Suprapubic skin (tissue), 4 donors: ENCODE measurements around the gene PNPT1. TPM values are rescaled to one million over a fixed set of nuclear protein-coding genes. Genes with fewer than 3 reads are reported as not detected.
"Not testable (repeated sequence)": the region's sequence is repeated elsewhere in the genome, so short reads cannot be mapped to it uniquely, and the experiment has no call there.

ENCODE experiments used
- DNase-seq, 2 donors: peaks; one replicate each; pipeline ENCODE4 v3.0.0-alpha.2; 2019; ENCODE audit warnings: low spot score in 2 of 2
- H3K27ac ChIP-seq: fragments of 200-600 bp; sonication (generic); one replicate; pipeline ENCODE4 v1.5.1; 2019
- H3K27me3 ChIP-seq: fragments of 200-600 bp; sonication (generic); one replicate; pipeline ENCODE4 v1.5.1; 2019
- H3K36me3 ChIP-seq: fragments of 200-600 bp; sonication (generic); one replicate; pipeline ENCODE4 v1.5.1; 2019
- H3K4me1 ChIP-seq: fragments of 200-600 bp; sonication (generic); one replicate; pipeline ENCODE4 v1.5.1; 2019
- H3K4me3 ChIP-seq: fragments of 200-600 bp; sonication (generic); one replicate; pipeline ENCODE4 v1.5.1; 2019; ENCODE audit warnings: mild to moderate bottlenecking
- H3K9me3 ChIP-seq: fragments of 200-600 bp; sonication (generic); one replicate; pipeline ENCODE4 v1.5.1; 2019
- EP300 ChIP-seq: sonication (generic); formaldehyde crosslinking; IDR thresholded peaks from one replicate; pipeline ENCODE4 v1.6.1; 2017; ENCODE audit warnings: antibody characterized with exemption
- POLR2A ChIP-seq, 2 donors: fragments of 450-650 bp; IDR thresholded peaks; one replicate each; pipeline ENCODE4 v1.6.1; 2017; ENCODE audit warnings: antibody characterized with exemption in 2 of 2, mild to moderate bottlenecking in 2 of 2, moderate library complexity in 2 of 2
- POLR2AphosphoS5 ChIP-seq, 3 donors: sonication (generic); formaldehyde crosslinking; IDR thresholded peaks; one replicate each; pipeline ENCODE4 v1.6.1; 2017; ENCODE audit warnings: antibody characterized with exemption in 3 of 3
- WGBS: methylation state at CpG from one replicate; pipeline ENCODE4 v1.1.5; 2018; 5-methylcytosine and 5-hydroxymethylcytosine counted together
- total RNA-seq, 4 donors: library from RNA; depleted of rRNA; stranded (reverse); fragments of >200 nt; gene quantifications; one replicate each; pipeline ENCODE4 v1.1.0, GENCODE V29; 2016
- TF ChIP-seq, protein P1 (sequence below), 2 donors: fragments of 200-600 bp in 1 of 2; fragments of 450-650 bp in 1 of 2; sonication (generic) in 1 of 2; IDR thresholded peaks; one replicate each; pipeline ENCODE4 v1.5.1; 2016 to 2019; ENCODE audit warnings: antibody characterized with exemption in 2 of 2, mild to moderate bottlenecking in 1 of 2, moderate library complexity in 1 of 2

PNPT1 gene
- total RNA-seq, 4 donors from 2014 or later, result 8.4 to 12.4 (median 10.9) TPM

DNA sequence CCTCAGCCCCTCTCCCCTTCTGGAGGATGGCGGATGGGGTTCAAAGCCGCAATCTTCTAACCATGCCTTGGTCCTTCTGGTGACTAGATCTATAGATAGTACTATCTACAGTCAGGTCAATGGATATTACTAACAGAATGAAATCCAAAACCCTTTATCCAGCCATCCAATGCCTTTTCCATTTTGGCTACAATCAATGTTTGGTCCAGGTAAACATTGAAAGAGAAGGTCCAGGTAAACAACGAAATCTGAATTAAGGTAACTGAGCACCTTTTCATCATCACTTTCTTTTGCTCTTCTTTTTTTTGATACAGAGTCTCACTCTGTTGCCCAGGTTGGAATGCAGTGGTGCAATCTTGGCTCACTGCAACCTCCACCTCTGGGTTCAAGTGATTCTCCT, 85.9 kb downstream of the PNPT1 start:
- H3K27me3 ChIP-seq, result no peaks in the 10 kb centered on the region
- H3K27ac ChIP-seq, result no peak overlapping the region
- H3K4me3 ChIP-seq, result no peak overlapping the region
- 100% methylated on average over 3 of the region's 3 CpGs for WGBS
- H3K9me3 ChIP-seq, result no peaks in the 10 kb centered on the region
- H3K4me1 ChIP-seq, result peaks cover 17% of the 10 kb centered on the region
- peaks cover 24% of the 10 kb centered on the region for H3K36me3 ChIP-seq
- no peak for DNase-seq
- TF ChIP-seq EP300 (no peak), POLR2AphosphoS5 (IDR thresholded peaks at IDR 0.05) (no peak)
- TF ChIP-seq, protein P1, sequence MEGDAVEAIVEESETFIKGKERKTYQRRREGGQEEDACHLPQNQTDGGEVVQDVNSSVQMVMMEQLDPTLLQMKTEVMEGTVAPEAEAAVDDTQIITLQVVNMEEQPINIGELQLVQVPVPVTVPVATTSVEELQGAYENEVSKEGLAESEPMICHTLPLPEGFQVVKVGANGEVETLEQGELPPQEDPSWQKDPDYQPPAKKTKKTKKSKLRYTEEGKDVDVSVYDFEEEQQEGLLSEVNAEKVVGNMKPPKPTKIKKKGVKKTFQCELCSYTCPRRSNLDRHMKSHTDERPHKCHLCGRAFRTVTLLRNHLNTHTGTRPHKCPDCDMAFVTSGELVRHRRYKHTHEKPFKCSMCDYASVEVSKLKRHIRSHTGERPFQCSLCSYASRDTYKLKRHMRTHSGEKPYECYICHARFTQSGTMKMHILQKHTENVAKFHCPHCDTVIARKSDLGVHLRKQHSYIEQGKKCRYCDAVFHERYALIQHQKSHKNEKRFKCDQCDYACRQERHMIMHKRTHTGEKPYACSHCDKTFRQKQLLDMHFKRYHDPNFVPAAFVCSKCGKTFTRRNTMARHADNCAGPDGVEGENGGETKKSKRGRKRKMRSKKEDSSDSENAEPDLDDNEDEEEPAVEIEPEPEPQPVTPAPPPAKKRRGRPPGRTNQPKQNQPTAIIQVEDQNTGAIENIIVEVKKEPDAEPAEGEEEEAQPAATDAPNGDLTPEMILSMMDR (IDR thresholded peaks at IDR 0.05), result no peak

DNA sequence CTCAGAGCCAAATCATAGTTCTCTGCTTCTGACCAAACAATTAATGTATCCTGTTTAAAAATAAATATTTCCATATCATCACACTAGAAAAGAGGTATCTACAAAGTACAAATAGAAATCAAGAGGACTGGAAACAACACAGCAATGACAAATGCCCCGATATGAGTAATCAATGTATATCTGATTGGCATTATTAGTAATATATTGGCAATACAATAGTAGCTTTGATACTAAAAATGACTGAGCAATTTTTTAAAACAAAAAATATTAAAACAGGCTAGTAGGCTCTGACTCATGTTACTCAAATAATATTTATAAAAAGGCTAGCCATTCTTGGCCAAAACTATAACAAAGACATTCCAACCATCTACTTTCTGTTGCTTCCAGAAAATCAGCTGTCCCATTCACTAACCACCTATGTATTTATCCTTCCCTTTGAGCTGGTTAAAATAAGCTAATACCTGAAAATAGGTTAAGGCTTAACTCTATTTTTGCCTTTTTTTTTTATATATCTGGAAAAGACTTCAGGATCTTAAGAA, 89.5 kb downstream of the PNPT1 start:
- Histone ChIP-seq H3K9me3 (no peaks in the 10 kb centered on the region), H3K36me3 (peaks cover 17% of the 10 kb centered on the region), H3K4me1 (peaks cover 14% of the 10 kb centered on the region), H3K27ac (no peak overlapping the region), H3K4me3 (no peak overlapping the region), H3K27me3 (no peaks in the 10 kb centered on the region)
- WGBS, result 86% methylated on average over 1 of the region's 1 CpG
- TF ChIP-seq, protein P1 (IDR thresholded peaks at IDR 0.05), result no peak
- TF ChIP-seq EP300, result no peak
- no peak for TF ChIP-seq POLR2A (IDR thresholded peaks at IDR 0.05)
- TF ChIP-seq POLR2AphosphoS5 (IDR thresholded peaks at IDR 0.05), result no peak
- DNase-seq, result no peak

DNA sequence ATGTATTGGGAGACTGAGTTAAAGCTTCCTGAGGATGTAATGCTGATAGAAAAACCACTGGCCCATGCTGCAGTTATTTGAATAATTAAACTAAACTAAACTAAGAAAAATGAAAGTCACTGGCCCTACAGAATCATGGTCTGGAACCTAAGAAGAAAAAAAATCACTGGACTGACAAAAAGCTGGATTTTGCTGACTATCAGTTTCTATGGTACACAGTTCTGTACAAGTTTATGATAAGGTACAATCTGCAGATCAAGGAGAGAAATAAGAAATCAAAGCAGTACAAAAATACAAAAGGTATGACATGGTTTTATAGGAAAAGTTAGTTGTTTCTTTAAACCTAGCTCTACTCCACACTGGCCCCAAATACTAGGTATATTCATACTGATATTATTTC, 91.8 kb downstream of the PNPT1 start:
- H3K4me1 ChIP-seq, result peaks cover 14% of the 10 kb centered on the region
- H3K9me3 ChIP-seq, result no peaks in the 10 kb centered on the region
- peaks cover 36% of the 10 kb centered on the region for H3K36me3 ChIP-seq
- no peak overlapping the region for H3K27ac ChIP-seq
- DNase-seq, result no peak
- no peaks in the 10 kb centered on the region for H3K27me3 ChIP-seq
- TF ChIP-seq POLR2AphosphoS5 (IDR thresholded peaks at IDR 0.05) (no peak), POLR2A (IDR thresholded peaks at IDR 0.05) (no peak), EP300 (no peak)
- TF ChIP-seq, protein P1 (IDR thresholded peaks at IDR 0.05), result no peak
- H3K4me3 ChIP-seq, result no peak overlapping the region

DNA sequence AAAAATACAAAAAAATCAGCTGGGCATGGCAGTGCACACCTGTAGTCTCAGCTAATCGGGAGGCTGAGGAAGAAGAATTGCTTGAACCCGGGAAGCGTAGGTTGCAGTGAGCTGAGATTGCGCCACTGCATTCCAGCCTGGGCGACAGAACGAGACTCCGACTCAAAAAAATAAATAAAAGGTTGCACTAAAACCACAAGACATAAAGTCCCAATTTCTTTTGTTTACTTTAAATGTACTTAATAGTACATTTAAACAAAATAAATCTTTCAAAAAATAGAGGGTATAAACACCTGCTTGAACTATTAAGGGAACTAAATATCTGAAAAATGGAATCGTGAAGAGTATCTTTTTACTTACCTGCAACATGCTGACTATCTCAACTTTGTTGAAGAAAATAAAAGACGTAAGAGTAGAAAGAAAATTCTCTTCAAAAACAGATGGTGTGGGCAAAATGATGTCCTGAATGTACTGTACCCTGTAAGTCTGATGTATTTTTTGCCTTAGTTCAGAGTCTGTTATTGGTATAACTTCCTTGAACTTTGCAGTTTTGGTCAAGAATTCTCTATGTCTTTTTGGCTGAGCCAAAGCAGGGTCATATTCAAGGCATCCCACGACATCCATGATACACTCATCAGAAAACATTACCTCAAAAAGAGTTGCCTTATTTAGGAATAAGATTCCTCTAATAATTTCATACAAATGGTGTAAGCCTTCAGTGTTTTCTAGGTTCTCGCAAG, 95.4 kb downstream of the PNPT1 start:
- DNase-seq, result no peak
- Histone ChIP-seq H3K9me3 (no peaks in the 10 kb centered on the region), H3K27me3 (no peaks in the 10 kb centered on the region), H3K27ac (no peak overlapping the region), H3K4me3 (no peak overlapping the region), H3K36me3 (peaks cover 39% of the 10 kb centered on the region), H3K4me1 (no peaks in the 10 kb centered on the region)
- TF ChIP-seq EP300 (no peak), POLR2AphosphoS5 (IDR thresholded peaks at IDR 0.05) (no peak), POLR2A (IDR thresholded peaks at IDR 0.05) (no peak)
- TF ChIP-seq, protein P1 (IDR thresholded peaks at IDR 0.05), result no peak
- 90% methylated on average over 11 of the region's 11 CpGs for WGBS

DNA sequence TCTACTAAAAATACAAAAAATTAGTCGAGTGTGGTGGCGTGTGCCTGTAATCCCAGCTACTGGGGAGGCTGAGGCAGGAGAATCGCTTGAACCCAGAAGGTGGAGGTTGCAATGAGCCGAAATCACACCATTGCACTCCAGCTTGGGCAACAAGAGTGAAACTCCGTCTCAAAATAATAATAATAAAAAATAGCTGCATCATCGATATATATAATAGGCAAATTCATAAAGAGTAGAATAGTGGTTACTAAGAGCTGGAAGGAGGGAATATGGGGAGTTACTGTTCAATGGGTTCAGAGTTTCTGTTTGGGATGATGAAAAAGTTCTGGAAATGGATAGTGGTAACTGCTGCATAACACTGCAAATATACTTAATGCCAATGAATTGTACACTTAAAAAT, 96.8 kb downstream of the PNPT1 start:
- WGBS, result 95% methylated on average over 6 of the region's 6 CpGs
- H3K9me3 ChIP-seq, H3K4me3 ChIP-seq, H3K27me3 ChIP-seq, H3K27ac ChIP-seq, DNase-seq, H3K4me1 ChIP-seq: not testable (repeated sequence)
- peaks cover 25% of the 10 kb centered on the region for H3K36me3 ChIP-seq
